ENCODE results near the gene MTA3. TPM values are rescaled to one million over a fixed set of nuclear protein-coding genes. Genes with fewer than 3 reads are reported as not detected.

The MTA3 gene
- polyA plus RNA-seq, 3 donors, result 2.0 to 4.5 (median 2.2) TPM

- Histone ChIP-seq H3K4me1 (ENCODE audit: control insufficient read depth in 1 of 2, insufficient read depth in 2 of 2, low read length in 2 of 2) (peaks cover 50 to 52% of the 10 kb centered on the region in 2 donors), H3K27ac (ENCODE audit: low read depth in 1 of 2, low read length in 2 of 2) (peak within 1 kb of the TSS; percentile 47 to 73), H3K9me3 (replicated peaks in 1 of 2; ENCODE audit: control insufficient read depth in 1 of 2, insufficient read depth in 1 of 2, low read length in 2 of 2) (peaks cover 0 to 2% of the 10 kb centered on the region in 2 donors), H3K4me3 (replicated peaks in 1 of 3; ENCODE audit: low read depth in 2 of 3, low read length in 3 of 3) (peak within 1 kb of the TSS in 1 of 3 experiments; percentile 34), H3K9ac (ENCODE audit: insufficient read depth, low read length, poor library complexity, severe bottlenecking) (no peak within 1 kb of the TSS), H3K36me3 (replicated peaks in 1 of 2; ENCODE audit: control insufficient read depth in 1 of 2, insufficient read depth in 2 of 2, low read length in 2 of 2) (no peaks in the 10 kb centered on the region), H3K79me2 (ENCODE audit: insufficient read depth, low read length) (no peaks in the 10 kb centered on the region), H3K27me3 (ENCODE audit: control insufficient read depth in 2 of 2, insufficient read depth in 2 of 2, low read length in 2 of 2) (no peaks in the 10 kb centered on the region), H4K20me1 (ENCODE audit: insufficient read depth, low read length) (no peaks in the 10 kb centered on the region), H3K4me2 (replicated peaks; ENCODE audit: extremely low read depth, low read length, poor library complexity, severe bottlenecking) (peak within 1 kb of the TSS; percentile 49), H2AFZ (ENCODE audit: insufficient read depth, low read depth, low read length, poor library complexity, severe bottlenecking) (peak within 1 kb of the TSS; percentile 74)
- peak within 1 kb of the TSS; percentile 45 to 74 for H3K4me3 Mint-ChIP-seq
- peaks cover 0 to 5% (median 3%) of the 10 kb centered on the region in 3 donors for H3K27me3 Mint-ChIP-seq (ENCODE audit: low read depth in 3 of 3)
- peaks cover 13 to 18% of the 10 kb centered on the region in 2 donors for H3K36me3 Mint-ChIP-seq
- peak within 1 kb of the TSS; percentile 76 to 94 (median 84) for H3K27ac Mint-ChIP-seq
- TF ChIP-seq CTCF (IDR thresholded peaks at IDR 0.05), result no peak
- DNase-seq, result peak; percentile 73 to 83 (median 77)
- peaks cover 0 to 7% (median 1%) of the 10 kb centered on the region in 7 donors for H3K9me3 Mint-ChIP-seq
- WGBS (ENCODE audit: insufficient coverage), result 0% methylated on average over 2 of the region's 5 CpGs
- intact Hi-C loops (cut with micrococcal nuclease), result loop anchor here in 1 of 2 donors (5.0 kb wide), 1 partner anchor 38 kb away; no protein-coding TSS in a partner anchor
- H3K4me1 Mint-ChIP-seq, result peaks cover 50% of the 10 kb centered on the region
These were observed 195.7 kb downstream of the MTA3 start, which contains the start of gene OXER1 for GRCh38 chr2:42764096-42764495. Gene OXER1 (minus strand): TSS chr2:42764135. CDS start chr2:42764062, 73 bp downstream.

GRCh38 chr2:42764901-42765300, 196.5 kb downstream of the MTA3 start:
- H2AFZ ChIP-seq (ENCODE audit: insufficient read depth, low read depth, low read length, poor library complexity, severe bottlenecking), result no peak overlapping the region
- peaks cover 0 to 7% (median 1%) of the 10 kb centered on the region in 7 donors for H3K9me3 Mint-ChIP-seq
- no peak overlapping the region for H3K4me3 ChIP-seq (replicated peaks in 1 of 3; ENCODE audit: low read depth in 2 of 3, low read length in 3 of 3)
- H3K27me3 ChIP-seq (ENCODE audit: control insufficient read depth in 2 of 2, insufficient read depth in 2 of 2, low read length in 2 of 2), result no peaks in the 10 kb centered on the region
- H3K27ac Mint-ChIP-seq, result peak overlapping the region in 1 of 7 donors; percentile 46
- H3K4me1 ChIP-seq (ENCODE audit: control insufficient read depth in 1 of 2, insufficient read depth in 2 of 2, low read length in 2 of 2), result peaks cover 51 to 56% of the 10 kb centered on the region in 2 donors
- intact Hi-C loops (cut with micrococcal nuclease), result loop anchor here in 1 of 2 donors (5.0 kb wide), 1 partner anchor 37 kb away; no protein-coding TSS in a partner anchor
- H3K36me3 ChIP-seq (replicated peaks in 1 of 2; ENCODE audit: control insufficient read depth in 1 of 2, insufficient read depth in 2 of 2, low read length in 2 of 2), result no peaks in the 10 kb centered on the region
- no peaks in the 10 kb centered on the region for H4K20me1 ChIP-seq (ENCODE audit: insufficient read depth, low read length)
- no peak overlapping the region for H3K4me3 Mint-ChIP-seq
- H3K4me2 ChIP-seq (replicated peaks; ENCODE audit: extremely low read depth, low read length, poor library complexity, severe bottlenecking), result no peak overlapping the region
- DNase-seq, result no peak
- 100% methylated on average over 1 of the region's 2 CpGs for WGBS (ENCODE audit: insufficient coverage)
- H3K27me3 Mint-ChIP-seq (ENCODE audit: low read depth in 3 of 3), result peaks cover 0 to 5% (median 3%) of the 10 kb centered on the region in 3 donors
- no peaks in the 10 kb centered on the region for H3K79me2 ChIP-seq (ENCODE audit: insufficient read depth, low read length)
- H3K9me3 ChIP-seq (replicated peaks in 1 of 2; ENCODE audit: control insufficient read depth in 1 of 2, insufficient read depth in 1 of 2, low read length in 2 of 2), result peaks cover 0 to 2% of the 10 kb centered on the region in 2 donors
- H3K4me1 Mint-ChIP-seq, result peaks cover 53% of the 10 kb centered on the region
- TF ChIP-seq CTCF (IDR thresholded peaks at IDR 0.05), result no peak
- H3K27ac ChIP-seq (ENCODE audit: low read depth in 1 of 2, low read length in 2 of 2), result peak overlapping the region in 1 of 2 donors; percentile 36
- peaks cover 11 to 15% of the 10 kb centered on the region in 2 donors for H3K36me3 Mint-ChIP-seq
- no peak overlapping the region for H3K9ac ChIP-seq (ENCODE audit: insufficient read depth, low read length, poor library complexity, severe bottlenecking)
